Heart right ventricle (tissue), 16 donors: ENCODE measurements around the gene TMEM45A. TPM values are rescaled to one million over a fixed set of nuclear protein-coding genes. Genes with fewer than 3 reads are reported as not detected.

Experiments used
- ATAC-seq, 8 donors: fragments of 200-7000 bp; cut with Tn5 transposase; one replicate each; pipeline ENCODE4 v1.9.1; 2020; ENCODE audit warnings: mild to moderate bottlenecking in 8 of 8, moderate library complexity in 8 of 8, moderate number of reproducible peaks in 1 of 8
- DNase-seq, 2 donors: peaks; one replicate each; pipeline ENCODE4 v3.0.0-alpha.2; 2020
- H3K27ac ChIP-seq, 10 donors: fragments of 200-600 bp; sonication (generic) in 2 of 10; one replicate each; pipeline versions ENCODE4 v1.5.0 to v1.8.0; 2020 to 2022; ENCODE audit warnings: mild to moderate bottlenecking in 3 of 10
- H3K27me3 ChIP-seq, 7 donors: fragments of 200-600 bp; one replicate each; pipeline ENCODE4 v1.8.0; 2021 to 2022; ENCODE audit warnings: mild to moderate bottlenecking in 2 of 7
- H3K36me3 ChIP-seq, 9 donors: fragments of 200-600 bp; sonication (generic) in 1 of 9; one replicate each; pipeline versions ENCODE4 v1.5.0 to v1.8.0; 2020 to 2022; ENCODE audit warnings: mild to moderate bottlenecking in 2 of 9
- H3K4me1 ChIP-seq, 9 donors: fragments of 200-600 bp; sonication (generic) in 1 of 9; one replicate each; pipeline versions ENCODE4 v1.5.0 to v1.8.0; 2020 to 2022; ENCODE audit warnings: mild to moderate bottlenecking in 4 of 9
- H3K4me3 ChIP-seq, 10 donors: fragments of 200-600 bp; sonication (generic) in 2 of 10; one replicate each; pipeline versions ENCODE4 v1.5.0 to v1.8.0; 2020 to 2022; ENCODE audit warnings: mild to moderate bottlenecking in 7 of 10, moderate library complexity in 2 of 10
- H3K9me3 ChIP-seq, 11 donors: fragments of 200-600 bp in 10 of 11; sonication (generic) in 2 of 11; one replicate each; pipeline versions ENCODE4 v1.5.0 to v1.8.0; 2013 to 2022; ENCODE audit warnings: mild to moderate bottlenecking in 2 of 11, control low read depth in 1 of 11, moderate library complexity in 1 of 11
- CTCF ChIP-seq, 9 donors: fragments of 200-600 bp; sonication (generic) in 2 of 9; IDR thresholded peaks; one replicate each; pipeline versions ENCODE4 v1.5.0 to v1.8.0; 2021 to 2022; ENCODE audit warnings: antibody characterized with exemption in 9 of 9, mild to moderate bottlenecking in 5 of 9, moderate library complexity in 1 of 9
- WGBS, 2 donors: extraction: QIAGEN DNeasy Blood & Tissue Kit; methylation state at CpG; one replicate each; pipeline ENCODE4 v1.1.7; 2013; ENCODE audit warnings: inconsistent platforms in 1 of 2; 5-methylcytosine and 5-hydroxymethylcytosine counted together
- intact Hi-C, 10 donors: fragments of 100-400 bp; cut with DNase I; formaldehyde crosslinking; loops; one replicate each; pipeline versions ENCODE4 v1.11.1 to v1.14.2; 2022
- polyA plus RNA-seq, 2 donors: library from polyadenylated mRNA; stranded (reverse); fragments of 200-250 nt; gene quantifications; one replicate each; pipeline ENCODE4 v1.2.3, GENCODE V29; 2013
- total RNA-seq, 10 donors: library from RNA; stranded (reverse); fragmentation: NEBNext Ultra II Directional in 3 of 10; extraction: Animal tissue kit (Norgen Biotek cat#: 25700) in 3 of 10; gene quantifications; one replicate each; pipeline versions ENCODE4 v1.2.1 to v1.2.4, GENCODE V29; 2021 to 2023
- donor health status: Arrhythmogenic right ventricular cardiomyopathy.
- donor health status: ischemic (EF 13 %, LVEDD 7.1; RV severe dilation, severe dysfunction).
- donor health status: healthy with polysubstance abuse.
- donor health status: DM: no; HTN: yes; CAD: no.
- donor health status: DM: no; HTN: no; CAD: no.
- donor health status: ischemic (EF 25% LVEDD 6.9; RV normal size, moderate dysfunction).
- donor health status: ischemic (EF 25% LVEDD 5.7; RV mildly dilated, moderate dysfunction).
- donor health status: healthy.
- donor health status: DM: yes; HTN: yes; CAD: no.
- donor health status: Ischemic cardiomyopathy.
- donor health status: ischemic (EF 35%, LVEDD 5.7; RV mildly dilated, moderate dysfunction).
- donor health status: nonischemic (EF 11% LVEDD 7.7; RV severe dilation, severe dysfunction).
- donor health status: DM: yes; HTN: yes; CAD: no.
- donor health status: PGD.
- donor health status: ischemic (EF 29% LVEDD 5.4; RV normal size, mild dysfunction).
- donor health status: nonischemic (EF 23%, LVEDD 6.1; RV moderate dilation, normal function).

The TMEM45A gene
- total and polyA plus RNA-seq, 12 donors, result 0.80 to 16.1 (median 2.5) TPM

- intact Hi-C loops, result no loop called here
- Histone ChIP-seq H3K9me3 (no peaks in the 10 kb centered on the region), H3K36me3 (peaks cover 0 to 4% (median 0%) of the 10 kb centered on the region in 9 donors), H3K27me3 (no peaks in the 10 kb centered on the region), H3K27ac (no peak overlapping the region), H3K4me3 (no peak overlapping the region), H3K4me1 (no peaks in the 10 kb centered on the region)
- TF ChIP-seq CTCF (IDR thresholded peaks at IDR 0.05), result no peak
- ATAC-seq (no peak), DNase-seq (no peak)
- 95 to 97% methylated on average over 3 of the region's 3 CpGs for whole genome bisulfite sequencing, 2 donors
These were observed 82.1 kb downstream of the TMEM45A start for GRCh38 chr3:100574536-100574935.

- DNase-seq (no peak), ATAC-seq (no peak)
- Histone ChIP-seq H3K4me3 (no peak overlapping the region), H3K27me3 (no peaks in the 10 kb centered on the region), H3K4me1 (no peaks in the 10 kb centered on the region), H3K27ac (no peak overlapping the region), H3K36me3 (peaks cover 0 to under 1% (median 0%) of the 10 kb centered on the region in 9 donors), H3K9me3 (no peaks in the 10 kb centered on the region)
- 93 to 94% methylated on average over 6 of the region's 6 CpGs for WGBS, 2 donors
- no peak for TF ChIP-seq CTCF (IDR thresholded peaks at IDR 0.05)
- intact Hi-C loops, result no loop called here
These were observed 83.3 kb downstream of the TMEM45A start for GRCh38 chr3:100575704-100576103.

- Histone ChIP-seq H3K36me3 (no peaks in the 10 kb centered on the region), H3K4me1 (no peaks in the 10 kb centered on the region), H3K4me3 (no peak overlapping the region), H3K9me3 (no peaks in the 10 kb centered on the region), H3K27me3 (no peaks in the 10 kb centered on the region), H3K27ac (no peak overlapping the region)
- intact Hi-C loops, result no loop called here
- DNase-seq (no peak), ATAC-seq (no peak)
- TF ChIP-seq CTCF (IDR thresholded peaks at IDR 0.05), result no peak
- WGBS, 2 donors, result 69 to 77% methylated on average over 1 of the region's 1 CpG
These were observed 85.1 kb downstream of the TMEM45A start for GRCh38 chr3:100577382-100578008.

GRCh38 chr3:100578646-100579045 is 86.2 kb downstream of the TMEM45A start:
- TF ChIP-seq CTCF (IDR thresholded peaks at IDR 0.05), result no peak
- intact Hi-C loops, result no loop called here
- H3K9me3 ChIP-seq, result no peaks in the 10 kb centered on the region
- no peaks in the 10 kb centered on the region for H3K36me3 ChIP-seq
- H3K4me1 ChIP-seq, result no peaks in the 10 kb centered on the region
- no peak for ATAC-seq
- H3K27ac ChIP-seq, result no peak overlapping the region
- no peaks in the 10 kb centered on the region for H3K27me3 ChIP-seq
- DNase-seq, result no peak
- H3K4me3 ChIP-seq, result no peak overlapping the region
